Kasumi-1 (cell line): Measurements from ENCODE around the gene MANSC1.
"Not testable (repeated sequence)": the region's sequence is repeated elsewhere in the genome, so short reads cannot be mapped to it uniquely, and the experiment has no call there.

Experiments
- DNase-seq, 2 experiments: peaks; one replicate each; lab custom pipeline; 2025; lab: John Stamatoyannopoulos, UW

Gene MANSC1

DNA sequence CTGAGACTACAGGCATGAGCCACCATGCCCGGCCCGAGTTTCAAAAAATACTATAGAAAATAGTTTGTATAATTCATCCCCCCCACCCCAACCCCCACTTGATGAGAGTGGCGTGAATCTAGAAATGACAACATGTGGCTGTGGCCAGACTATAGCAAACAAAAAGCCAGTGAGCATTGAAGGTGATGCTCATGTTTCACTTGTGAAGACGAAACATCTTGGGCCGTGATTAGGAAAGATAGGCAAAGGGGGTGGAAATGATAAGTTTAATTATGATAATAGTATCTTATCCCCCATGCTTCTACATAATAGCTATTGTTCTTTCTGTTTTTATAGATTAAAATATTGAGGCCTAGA lies 15.4 kb upstream of the MANSC1 start:
- DNase-seq: no peak

DNA sequence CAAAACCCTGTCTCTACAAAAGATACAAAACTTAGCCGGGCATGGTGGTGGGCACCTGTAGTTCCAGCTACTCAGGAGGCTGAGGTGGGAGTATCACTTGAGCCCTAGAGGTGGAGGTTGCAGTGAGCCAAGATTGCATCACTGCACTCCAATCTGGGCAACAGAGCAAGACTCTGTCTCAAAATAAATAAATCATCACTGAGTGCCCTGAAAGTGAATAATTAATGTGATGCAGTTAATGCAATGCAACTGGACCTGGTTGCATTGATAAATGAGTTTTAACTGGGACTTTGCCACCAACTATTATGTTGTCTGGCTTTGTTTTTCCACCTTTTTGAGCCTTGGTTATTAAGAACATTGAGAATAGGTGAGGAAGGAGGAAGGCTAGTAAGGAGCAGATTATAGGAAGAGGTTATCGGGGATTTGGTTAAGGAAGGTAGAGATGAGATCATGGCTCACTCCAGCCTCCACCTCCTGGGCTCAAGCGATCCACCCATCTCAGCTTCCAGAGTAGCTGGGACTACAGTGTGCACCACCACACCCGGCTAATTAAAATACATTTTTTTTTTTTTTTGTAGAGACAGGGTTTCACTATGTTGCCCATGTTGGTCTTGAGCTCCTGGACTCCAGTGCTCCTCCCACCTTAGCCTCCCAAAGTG lies 14.9 kb upstream of the MANSC1 start:
- DNase-seq: no peak

DNA sequence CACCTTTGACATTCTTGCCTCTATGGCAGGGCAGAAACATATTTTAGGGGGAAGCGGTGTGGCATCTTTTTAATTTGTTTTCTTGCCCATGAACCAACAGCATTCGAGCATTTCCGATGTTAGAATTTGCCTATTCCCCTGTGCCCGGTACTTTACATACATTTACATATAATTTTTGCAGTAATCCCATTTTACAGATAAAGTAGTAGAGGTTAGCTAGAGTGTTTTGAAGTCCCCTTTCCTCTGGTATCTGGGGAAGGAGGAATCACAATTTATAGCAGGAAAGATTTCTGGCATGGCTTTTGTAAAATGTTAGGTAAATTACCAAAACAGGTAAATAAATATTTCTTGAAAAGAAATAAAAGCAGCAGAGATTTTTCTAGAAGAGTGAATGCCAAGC lies 8.5 kb upstream of the MANSC1 start:
- DNase-seq: no peak

DNA sequence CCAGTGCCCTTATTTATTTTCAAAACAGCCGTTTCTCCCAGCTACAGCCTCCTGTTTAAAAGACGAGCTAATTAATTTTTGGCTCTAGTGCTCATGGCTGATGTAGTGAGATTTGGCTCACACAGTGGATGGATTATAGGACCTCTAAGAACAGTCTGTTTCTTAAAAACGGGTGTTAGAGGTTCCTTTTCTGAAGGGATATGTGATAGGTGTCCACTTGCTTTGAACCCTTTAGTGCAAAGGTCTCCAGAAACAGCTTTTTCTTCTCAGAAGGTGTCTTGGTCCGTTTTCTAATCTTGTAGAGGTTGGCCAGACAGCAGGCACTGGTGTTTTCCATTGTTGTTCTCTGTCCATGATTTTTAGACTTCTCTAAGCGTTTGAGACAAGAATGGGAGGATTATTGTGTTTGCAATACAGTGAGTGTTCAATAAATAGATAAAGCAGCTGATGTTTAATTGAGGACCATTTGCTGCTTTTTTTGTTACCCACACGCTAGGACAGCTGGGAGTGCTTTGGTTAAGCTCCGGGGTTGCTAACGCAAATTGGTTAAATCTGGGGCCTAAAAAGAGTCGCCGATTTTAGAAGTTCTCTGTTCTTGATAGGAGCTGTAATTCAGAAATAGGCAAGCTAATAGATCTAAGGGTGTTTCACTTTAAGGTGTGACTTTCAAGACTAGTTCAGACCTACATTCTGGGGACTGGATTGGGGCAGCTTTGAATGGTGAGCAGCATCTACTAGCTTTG lies 7.8 kb upstream of the MANSC1 start:
- peak in 1 of 2 experiments; percentile 7 for DNase-seq

GRCh38 chr12:12356896-12357718 lies 7.1 kb upstream of the MANSC1 start, which contains the start of gene BORCS5:
Gene BORCS5, plus strand, starts transcription at chr12:12357078. Its CDS starts 374 bp downstream, at chr12:12357452.
- DNase-seq: peak; percentile 56 to 76

DNA sequence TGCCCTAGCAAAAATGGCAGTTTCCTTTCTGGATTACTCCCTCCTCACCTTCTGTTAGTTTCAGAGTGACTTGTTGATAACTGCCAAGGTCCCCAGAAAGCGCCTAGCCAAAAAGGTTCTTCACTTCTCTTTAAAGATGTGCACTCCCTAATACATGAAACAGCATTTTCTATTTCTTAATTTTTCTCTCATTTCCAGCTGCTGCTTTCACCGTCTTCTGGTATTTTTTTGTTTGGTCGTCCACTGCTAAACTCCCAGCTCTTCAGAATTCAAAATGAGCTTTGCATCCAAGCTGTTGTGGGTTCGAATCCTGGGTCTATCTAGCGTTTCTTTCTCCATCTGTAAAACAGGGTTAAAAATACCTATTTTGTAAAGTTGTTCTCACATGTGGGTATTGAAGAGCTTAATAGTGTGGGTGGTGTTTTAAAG lies 6.4 kb upstream of the MANSC1 start:
- no peak for DNase-seq

DNA sequence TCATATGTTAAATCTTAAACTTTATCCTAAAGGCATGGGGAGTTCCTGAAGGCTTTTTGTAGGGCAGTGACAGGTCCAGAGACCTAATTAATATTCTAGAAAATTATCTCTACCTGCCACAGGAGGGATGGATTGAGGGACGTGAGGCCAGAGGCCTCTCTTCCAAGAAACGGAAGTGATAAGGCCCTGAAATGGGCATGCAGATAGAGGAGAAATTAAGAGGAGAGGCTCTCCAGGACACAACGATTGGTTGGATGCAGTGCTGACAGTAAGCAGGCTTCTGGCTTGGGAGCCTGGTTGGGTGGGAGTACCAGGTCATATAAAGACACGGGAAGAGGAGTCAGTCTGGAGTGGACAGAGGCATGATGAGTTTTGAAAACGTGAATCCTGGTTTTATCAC lies 3.8 kb upstream of the MANSC1 start:
- no peak for DNase-seq

GRCh38 chr12:12353276-12353675 lies 3.2 kb upstream of the MANSC1 start:
- no peak for DNase-seq

- DNase-seq: not testable (repeated sequence)
Measured at GRCh38 chr12:12351468-12352185, 1.6 kb upstream of the MANSC1 start.

DNA sequence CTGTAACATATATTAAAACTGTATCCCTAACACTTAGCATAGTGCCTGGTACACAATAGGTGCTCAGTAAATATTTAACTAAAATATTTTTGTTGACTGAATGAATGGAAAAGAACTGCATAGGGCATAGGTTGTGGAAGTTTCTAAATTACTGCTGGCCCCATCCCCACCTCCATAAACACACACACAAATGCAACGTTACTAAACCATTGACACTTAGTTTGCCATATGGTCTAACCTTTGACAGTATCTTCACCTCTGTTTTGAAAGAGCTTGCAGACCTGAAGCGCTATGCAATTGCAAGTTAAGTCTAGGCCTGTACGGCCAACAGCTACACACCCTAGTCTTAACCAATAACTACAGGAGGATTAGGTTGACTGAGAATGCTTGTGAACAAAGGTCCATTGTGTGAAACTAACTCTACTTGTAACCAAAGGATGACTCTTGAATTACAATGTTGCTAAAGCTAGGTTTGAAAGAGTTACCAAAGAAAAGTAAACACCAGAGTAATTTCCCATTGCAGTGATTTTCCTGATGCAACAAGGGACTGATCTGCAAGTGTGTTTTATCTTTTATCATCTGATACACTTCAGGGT lies 924 bp upstream of the MANSC1 start:
- no peak for DNase-seq

DNA sequence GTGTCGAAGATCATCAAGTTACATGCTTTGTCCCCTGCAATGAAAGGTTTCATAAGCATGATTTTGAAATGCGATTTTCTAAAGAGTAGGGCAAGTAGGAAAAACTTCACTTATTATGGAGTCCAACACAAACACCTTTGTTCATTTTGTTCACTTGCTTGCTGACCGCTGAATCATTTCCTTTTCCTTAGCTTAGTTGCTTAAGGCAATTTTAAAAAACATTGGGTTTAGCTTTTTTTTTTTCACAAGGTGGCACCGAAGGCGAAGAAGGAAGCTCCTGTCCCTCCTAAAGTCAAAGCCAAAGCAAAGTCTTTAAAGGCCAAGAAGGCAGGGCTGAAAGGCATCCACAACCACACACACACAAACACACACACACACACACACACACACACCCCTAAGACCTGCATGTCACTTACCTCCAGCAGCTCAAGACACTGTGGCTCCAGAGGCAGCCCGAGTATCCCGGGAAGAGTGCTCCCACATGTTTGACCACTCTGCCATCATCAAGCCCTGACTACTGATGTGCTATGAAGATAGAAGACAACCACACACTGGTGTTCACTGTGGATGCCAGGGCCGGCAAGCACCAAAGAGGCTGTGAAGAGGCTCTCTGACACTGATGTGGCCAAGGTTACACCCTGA lies 11.4 kb downstream of the MANSC1 start:
- DNase-seq: no peak

DNA sequence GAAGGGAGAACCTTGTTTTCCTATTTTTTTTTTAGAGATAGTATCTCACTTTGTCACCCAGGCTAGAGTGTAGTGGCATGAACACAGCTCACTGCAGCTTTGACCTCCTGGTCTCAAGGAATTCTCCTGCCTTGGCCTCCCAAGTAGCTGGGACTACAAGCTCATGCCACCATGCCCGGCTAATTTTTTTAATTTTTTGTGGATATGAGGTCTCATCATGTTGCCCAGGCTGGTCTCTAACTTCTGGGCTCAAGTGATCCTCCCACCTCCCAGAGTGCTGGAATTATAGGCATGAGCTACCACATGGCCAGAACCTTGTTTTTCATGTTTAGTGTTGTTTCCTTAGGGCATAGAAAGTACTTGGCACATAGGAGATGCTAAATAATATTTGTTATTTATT lies 13.5 kb downstream of the MANSC1 start:
- DNase-seq: no peak

DNA sequence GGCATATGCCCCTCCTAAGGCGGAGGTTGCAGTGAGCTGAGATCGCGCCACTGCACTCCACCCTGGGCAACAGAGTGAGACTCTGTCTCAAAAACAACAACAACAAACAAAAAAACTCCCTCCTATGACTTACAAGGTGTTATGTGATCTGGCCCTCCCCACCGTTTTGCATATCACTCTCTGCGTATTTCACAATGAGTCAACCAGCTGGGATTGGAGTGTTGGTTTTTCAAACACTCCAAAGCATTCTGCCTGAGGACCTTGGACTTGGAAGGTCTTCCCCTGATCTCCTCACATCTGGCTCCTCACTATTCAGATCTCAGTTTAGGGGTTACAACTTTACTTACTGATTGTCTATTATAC lies 14.0 kb downstream of the MANSC1 start:
- no peak for DNase-seq

DNA sequence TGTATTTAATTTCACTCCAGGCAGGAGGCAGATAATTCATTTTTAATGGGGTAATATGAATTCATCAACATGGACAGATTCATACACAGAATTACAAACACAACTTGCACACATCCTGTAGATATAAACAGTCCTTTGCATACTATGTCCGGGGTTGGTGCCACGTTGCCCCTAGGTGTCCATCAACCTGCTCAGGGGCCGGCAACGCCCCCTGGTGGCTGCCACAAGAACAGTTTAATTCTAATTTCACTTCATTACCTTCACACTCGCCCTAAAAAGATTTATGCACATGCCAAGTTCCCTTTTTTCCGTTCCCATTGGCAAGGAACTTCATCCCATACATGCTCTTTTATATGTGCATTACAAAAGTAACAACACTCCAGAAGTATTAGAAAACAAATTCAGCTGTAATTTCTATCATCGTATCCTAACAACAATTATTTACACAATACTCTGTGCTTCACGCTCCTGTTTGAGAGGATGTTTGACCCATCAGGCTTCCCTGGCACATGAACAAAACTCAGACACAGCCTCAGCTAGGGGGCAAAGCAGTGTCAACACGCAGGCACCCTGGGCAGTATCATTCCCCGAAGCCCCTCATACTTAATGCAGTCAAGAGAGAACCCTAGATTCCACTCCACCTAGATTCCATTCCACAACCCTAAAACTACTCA lies 15.5 kb downstream of the MANSC1 start:
- DNase-seq: peak; percentile 36 to 39

- DNase-seq: no peak
Measured at GRCh38 chr12:12333407-12334366, 16.4 kb downstream of the MANSC1 start.

DNA sequence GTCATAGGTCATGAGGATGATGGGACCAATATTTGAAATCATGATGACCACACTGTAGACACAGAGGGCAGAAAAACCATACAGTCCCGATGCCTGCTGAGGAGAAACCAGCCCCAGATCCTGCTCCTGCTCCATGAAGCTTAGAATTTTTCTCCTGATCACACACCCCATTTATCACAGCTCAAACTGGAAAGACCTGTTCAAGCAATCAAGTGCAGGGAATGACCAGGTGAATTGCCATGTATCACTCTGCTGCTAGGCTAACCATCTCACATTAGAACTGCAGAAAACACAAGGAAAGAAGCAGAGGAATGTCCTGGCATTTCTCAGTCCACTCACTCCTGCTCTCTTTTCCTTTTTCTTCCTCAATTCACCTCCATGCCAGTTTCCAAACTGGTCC lies 18.1 kb downstream of the MANSC1 start:
- no peak for DNase-seq

DNA sequence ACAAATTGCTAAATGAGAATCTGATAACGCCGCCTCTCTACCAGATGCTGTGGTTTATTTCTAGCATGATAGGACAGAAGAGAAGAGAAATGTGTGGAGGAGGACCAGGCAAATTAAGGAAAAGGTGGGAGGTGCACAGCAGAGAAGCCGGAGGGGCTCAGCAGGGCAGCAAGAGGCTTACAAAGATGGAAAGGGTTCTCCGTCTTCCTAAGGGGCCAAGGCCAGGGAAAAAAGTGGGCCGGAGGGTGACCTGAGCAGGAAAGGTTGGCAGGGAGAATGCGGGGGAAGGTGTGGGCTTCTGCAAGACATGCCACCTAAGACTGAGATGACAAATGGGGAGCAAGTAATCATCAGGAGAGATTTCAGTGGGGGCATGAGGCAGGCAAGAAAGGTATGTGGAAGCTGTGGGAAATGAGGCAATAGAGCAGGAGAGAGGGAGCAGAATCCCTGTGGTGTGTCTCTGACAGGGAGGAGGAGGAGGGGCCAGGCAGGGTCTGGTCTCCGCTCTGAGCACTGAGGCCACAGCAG lies 18.7 kb downstream of the MANSC1 start:
- DNase-seq: no peak

DNA sequence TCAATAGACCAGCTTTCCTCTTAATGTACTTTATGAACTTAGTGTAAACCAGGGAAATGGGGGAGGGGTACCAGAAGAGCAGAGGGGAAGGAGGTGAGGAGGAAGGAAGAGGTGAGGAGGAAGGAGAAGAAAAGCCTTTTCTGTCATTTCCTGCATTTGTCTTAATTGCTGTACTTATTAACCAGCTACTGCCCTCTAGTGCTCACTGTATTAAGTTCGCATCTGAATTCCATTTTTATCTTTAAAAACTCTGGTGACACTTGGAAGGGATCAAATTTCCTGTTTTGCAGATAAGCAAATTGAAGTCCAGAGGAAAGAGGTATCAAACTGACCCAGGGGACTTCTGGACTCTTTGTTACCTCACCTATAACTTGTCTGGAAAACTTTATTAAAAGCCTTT lies 22.2 kb downstream of the MANSC1 start:
- DNase-seq: peak; percentile 46 to 81

GRCh38 chr12:12326262-12326661 lies 23.8 kb downstream of the MANSC1 start:
- DNase-seq: no peak
